K562 (cell line): Measurements from ENCODE around the gene APOBEC3G. TPM values are rescaled to one million over a fixed set of nuclear protein-coding genes. Genes with fewer than 3 reads are reported as not detected.

ENCODE experiments used
- ATAC-seq: fragments of 200-7000 bp; cut with Tn5 transposase; 3 replicates; pipeline ENCODE4 v1.9.1; 2020; ENCODE audit warnings: moderate library complexity
- BruUV-seq: library from RNA; stranded (reverse); fragments of 400-500 nt; replicated peaks from 2 replicates; lab custom pipeline; 2021; lab: Mats Ljungman, UMichigan
- CTCF ChIA-PET: fragments of 300-600 bp; formaldehyde crosslinking; extraction: SDS; loops from one replicate; lab custom pipeline; 2021; ENCODE audit warnings: low intra/inter-chr PET ratio; lab: Yijun Ruan, JAX
- POLR2A ChIA-PET: fragments of 300-600, 350-650 bp; sonication (Branson Sonifier 250); formaldehyde crosslinking; extraction: SDS; loops from one replicate; lab custom pipeline; 2021; ENCODE audit warnings: antibody characterized with exemption, inconsistent platforms; lab: Yijun Ruan, JAX
- DNase-seq, 4 experiments: peaks; one replicate each; pipeline versions ENCODE4 v3.0.0 to v3.0.0-alpha.2; 2011 to 2018; ENCODE audit warnings: low spot score in 3 of 4, mixed read lengths in 3 of 4; ENCODE audit errors: extremely low read depth in 1 of 4
- FAIRE-seq: peaks from 2 replicates; lab custom pipeline; 2011; peaks lifted over from hg19 to GRCh38; lab: Jason Lieb, UNC
- H2AFZ ChIP-seq: 2 replicates; pipeline ENCODE4 v1.6.0; 2011; ENCODE audit warnings: low read depth, low read length, control low read depth, inconsistent platforms
- H3K27ac ChIP-seq: fragments of 200-600 bp; 3 replicates; pipeline ENCODE4 v1.8.0; 2011; ENCODE audit warnings: low read depth, mild to moderate bottlenecking, control low read depth, inconsistent platforms, low read length, moderate library complexity, mixed read lengths; ENCODE audit errors: extremely low read depth
- H3K27me3 ChIP-seq, 2 experiments: fragments of 300-600 bp in 1 of 2; 2 replicates in 1 of 2; 3 replicates in 1 of 2; pipeline versions ENCODE4 v1.6.0 to v1.8.0; 2011; ENCODE audit warnings: inconsistent platforms in 2 of 2, low read length in 2 of 2, mild to moderate bottlenecking in 1 of 2, mixed read lengths in 1 of 2, moderate library complexity in 1 of 2; ENCODE audit not compliant: control insufficient read depth in 2 of 2, insufficient read depth in 2 of 2
- H3K36me3 ChIP-seq: fragments of 300-600 bp; 3 replicates; pipeline ENCODE4 v1.8.0; 2011; ENCODE audit warnings: mild to moderate bottlenecking, low read length, inconsistent platforms; ENCODE audit not compliant: control insufficient read depth, insufficient read depth
- H3K4me1 ChIP-seq, 2 experiments: fragments of 200-600 bp in 1 of 2; replicated peaks in 1 of 2; 2 replicates in 1 of 2; 3 replicates in 1 of 2; pipeline versions ENCODE4 v1.5.1 to v1.8.0; 2011; ENCODE audit warnings: inconsistent platforms in 2 of 2, low read length in 2 of 2, mild to moderate bottlenecking in 1 of 2, mixed read lengths in 1 of 2, moderate library complexity in 1 of 2; ENCODE audit not compliant: control insufficient read depth in 2 of 2, insufficient read depth in 2 of 2
- H3K4me2 ChIP-seq: 2 replicates; pipeline ENCODE4 v1.6.1; 2011; ENCODE audit warnings: low read length, control low read depth, inconsistent platforms, mixed read lengths; ENCODE audit not compliant: insufficient read depth
- H3K4me3 ChIP-seq: fragments of 200-600 bp; sonication (generic), shearing (Covaris generic); 2 replicates; pipeline ENCODE4 v1.5.1; 2016; ENCODE audit warnings: control low read depth, inconsistent platforms
- H3K79me2 ChIP-seq: fragments of 200-600 bp; 3 replicates; pipeline ENCODE4 v1.8.0; 2011; ENCODE audit warnings: low read length, inconsistent platforms; ENCODE audit not compliant: control insufficient read depth, insufficient read depth
- H3K9ac ChIP-seq, 2 experiments: 2 replicates each; pipeline versions ENCODE4 v1.6.0 to v1.6.1; 2011; ENCODE audit warnings: low read depth in 2 of 2, low read length in 2 of 2, control low read depth in 1 of 2, inconsistent platforms in 1 of 2, mild to moderate bottlenecking in 1 of 2, mixed read lengths in 1 of 2; ENCODE audit not compliant: insufficient read depth in 1 of 2
- H3K9me1 ChIP-seq: one replicate; pipeline ENCODE4 v1.6.0; 2011; ENCODE audit warnings: inconsistent platforms, mild to moderate bottlenecking, low read length, moderate library complexity; ENCODE audit not compliant: control insufficient read depth, insufficient read depth
- H3K9me3 ChIP-seq: replicated peaks from 2 replicates; pipeline ENCODE4 v1.5.1; 2011; ENCODE audit warnings: low read depth, low read length, inconsistent platforms; ENCODE audit not compliant: control insufficient read depth, insufficient read depth
- H4K20me1 ChIP-seq: replicated peaks from 2 replicates; pipeline ENCODE4 v1.6.1; 2011; ENCODE audit warnings: low read length, inconsistent platforms, mixed read lengths; ENCODE audit not compliant: control insufficient read depth, insufficient read depth
- HMGN3 ChIP-seq: IDR thresholded peaks from 2 replicates; pipeline ENCODE4 v1.6.1; 2011; ENCODE audit warnings: borderline replicate concordance, low read depth, mild to moderate bottlenecking, mixed read lengths, low read length; ENCODE audit not compliant: insufficient read length; ENCODE audit errors: extremely low read depth
- SLC30A9 ChIP-seq: fragments of 250-450 bp; sonication (Bioruptor Pico); IDR thresholded peaks from 2 replicates; pipeline ENCODE4 v1.8.0; 2022; ENCODE audit warnings: mild to moderate bottlenecking, moderate library complexity
- ZNF584 ChIP-seq: fragments of 200-800 bp; sonication (Bioruptor generic); IDR thresholded peaks from 2 replicates; pipeline ENCODE4 v1.6.1; 2016; ENCODE audit warnings: low read depth, mild to moderate bottlenecking, missing genetic modification characterization, missing compliant biosample characterization
- WGBS: fragments of 100-300 bp; shearing (Covaris generic); methylation state at CpG from one replicate; pipeline ENCODE4 v1.1.6; 2016; ENCODE audit warnings: low coverage, mixed read lengths; ENCODE audit not compliant: insufficient coverage; ENCODE audit errors: missing lambda C conversion rate; 5-methylcytosine and 5-hydroxymethylcytosine counted together
- in situ Hi-C: fragments of 300-500 bp; cut with MboI; formaldehyde crosslinking; loops from 4 replicates; pipeline ENCODE4 v1.15.0; 2018; ENCODE audit warnings: inconsistent platforms, mixed read lengths
- intact Hi-C: fragments of 100-400 bp; cut with micrococcal nuclease; formaldehyde crosslinking; loops from 2 replicates; pipeline ENCODE4 v1.14.2; 2022
- polyA plus RNA-seq, 8 experiments: library from polyadenylated mRNA; depleted of rRNA in 4 of 8; stranded (reverse) in 5 of 8; unstranded in 3 of 8; fragments of >200 nt; fragmentation: Nextera tagmentation in 2 of 8; fragmentation: Illumina TruSeq in 1 of 8; extraction: Ambion mirVana in 2 of 8; extraction: Trizol in 1 of 8; gene quantifications; 2 replicates each; pipeline versions ENCODE4 v1.2.1 to v1.2.3, GENCODE V29; 2011 to 2014; ENCODE audit warnings: inconsistent platforms in 1 of 8, missing spikeins in 1 of 8
- total RNA-seq, 7 experiments: library from RNA; depleted of rRNA in 6 of 7; stranded (reverse); fragments of >200 nt in 6 of 7; fragmentation: Illumina TruSeq in 2 of 7; extraction: Trizol in 2 of 7; gene quantifications; 2 replicates each; pipeline versions ENCODE4 v1.2.1 to v1.2.3, GENCODE V29; 2011 to 2021; ENCODE audit warnings: low replicate concordance in 1 of 7
- TF ChIP-seq, protein P1 (sequence below): fragments of 450-650 bp; IDR thresholded peaks from 2 replicates; pipeline ENCODE4 v1.6.1; 2014; ENCODE audit warnings: low read depth, mild to moderate bottlenecking, moderate library complexity, borderline replicate concordance
- TF ChIP-seq, protein P2 (sequence below): sonication (generic); formaldehyde crosslinking; IDR thresholded peaks from 2 replicates; pipeline ENCODE4 v1.8.0; 2022; ENCODE audit warnings: mild to moderate bottlenecking, missing genetic modification reagents
- TF ChIP-seq, protein P3 (sequence below): sonication (generic); formaldehyde crosslinking; IDR thresholded peaks from 2 replicates; pipeline ENCODE4 v1.9.0; 2022; ENCODE audit warnings: mild to moderate bottlenecking, missing genetic modification reagents

Gene APOBEC3G
- total and polyA plus RNA-seq, 9 of the 15 experiments (the other 6 are each of a cell fraction or from before 2014, with no cell fraction given): 5.2 to 20.8 (median 11.4) TPM

GRCh38 chr22:39129081-39129480 is 52.0 kb downstream of the APOBEC3G start (continued):
- TF ChIP-seq, protein P1, sequence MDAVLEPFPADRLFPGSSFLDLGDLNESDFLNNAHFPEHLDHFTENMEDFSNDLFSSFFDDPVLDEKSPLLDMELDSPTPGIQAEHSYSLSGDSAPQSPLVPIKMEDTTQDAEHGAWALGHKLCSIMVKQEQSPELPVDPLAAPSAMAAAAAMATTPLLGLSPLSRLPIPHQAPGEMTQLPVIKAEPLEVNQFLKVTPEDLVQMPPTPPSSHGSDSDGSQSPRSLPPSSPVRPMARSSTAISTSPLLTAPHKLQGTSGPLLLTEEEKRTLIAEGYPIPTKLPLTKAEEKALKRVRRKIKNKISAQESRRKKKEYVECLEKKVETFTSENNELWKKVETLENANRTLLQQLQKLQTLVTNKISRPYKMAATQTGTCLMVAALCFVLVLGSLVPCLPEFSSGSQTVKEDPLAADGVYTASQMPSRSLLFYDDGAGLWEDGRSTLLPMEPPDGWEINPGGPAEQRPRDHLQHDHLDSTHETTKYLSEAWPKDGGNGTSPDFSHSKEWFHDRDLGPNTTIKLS: no peak
- TF ChIP-seq, protein P2, sequence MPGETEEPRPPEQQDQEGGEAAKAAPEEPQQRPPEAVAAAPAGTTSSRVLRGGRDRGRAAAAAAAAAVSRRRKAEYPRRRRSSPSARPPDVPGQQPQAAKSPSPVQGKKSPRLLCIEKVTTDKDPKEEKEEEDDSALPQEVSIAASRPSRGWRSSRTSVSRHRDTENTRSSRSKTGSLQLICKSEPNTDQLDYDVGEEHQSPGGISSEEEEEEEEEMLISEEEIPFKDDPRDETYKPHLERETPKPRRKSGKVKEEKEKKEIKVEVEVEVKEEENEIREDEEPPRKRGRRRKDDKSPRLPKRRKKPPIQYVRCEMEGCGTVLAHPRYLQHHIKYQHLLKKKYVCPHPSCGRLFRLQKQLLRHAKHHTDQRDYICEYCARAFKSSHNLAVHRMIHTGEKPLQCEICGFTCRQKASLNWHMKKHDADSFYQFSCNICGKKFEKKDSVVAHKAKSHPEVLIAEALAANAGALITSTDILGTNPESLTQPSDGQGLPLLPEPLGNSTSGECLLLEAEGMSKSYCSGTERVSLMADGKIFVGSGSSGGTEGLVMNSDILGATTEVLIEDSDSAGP (CRISPR knock-in tag): no peak
- TF ChIP-seq HMGN3: no peak

- BruUV-seq: no TSS peak
- H3K9me1 ChIP-seq: no peaks in the 10 kb centered on the region
- H3K79me2 ChIP-seq: no peaks in the 10 kb centered on the region
- TF ChIP-seq, protein P3, sequence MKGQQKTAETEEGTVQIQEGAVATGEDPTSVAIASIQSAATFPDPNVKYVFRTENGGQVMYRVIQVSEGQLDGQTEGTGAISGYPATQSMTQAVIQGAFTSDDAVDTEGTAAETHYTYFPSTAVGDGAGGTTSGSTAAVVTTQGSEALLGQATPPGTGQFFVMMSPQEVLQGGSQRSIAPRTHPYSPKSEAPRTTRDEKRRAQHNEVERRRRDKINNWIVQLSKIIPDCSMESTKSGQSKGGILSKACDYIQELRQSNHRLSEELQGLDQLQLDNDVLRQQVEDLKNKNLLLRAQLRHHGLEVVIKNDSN (CRISPR knock-in tag): no peak
- TF ChIP-seq SLC30A9 (CRISPR knock-in tag) (no peak), ZNF584 (CRISPR knock-in tag) (no peak)
- no peak for ATAC-seq
- no peak overlapping the region; a peak in 1 of 4 replicates for H3K9ac ChIP-seq
- no peak overlapping the region for H3K27ac ChIP-seq
- 59% methylated on average over 6 of the region's 9 CpGs for WGBS
- H3K27me3 ChIP-seq: no peaks in the 10 kb centered on the region
- peaks cover 13 to 22% of the 10 kb centered on the region in 2 experiments for H3K4me1 ChIP-seq
- H3K4me3 ChIP-seq: no peak overlapping the region
- H2AFZ ChIP-seq: no peak overlapping the region
- ChIA-PET CTCF (no interaction called here), POLR2A (no interaction called here)
- in situ Hi-C loops: no loop called here
- DNase-seq: no peak
- FAIRE-seq: no peak
- no peaks in the 10 kb centered on the region for H3K9me3 ChIP-seq
- intact Hi-C loops: no loop called here
- no peaks in the 10 kb centered on the region for H3K36me3 ChIP-seq
- no peak overlapping the region for H3K4me2 ChIP-seq
- H4K20me1 ChIP-seq: no peaks in the 10 kb centered on the region
These were observed 52.7 kb downstream of the APOBEC3G start for GRCh38 chr22:39129746-39130145.
